ENCODE results near the gene SESTD1. TPM values are rescaled to one million over a fixed set of nuclear protein-coding genes. Genes with fewer than 3 reads are reported as not detected.

The SESTD1 gene
- total and polyA plus RNA-seq, 2 donors (not counting 1 experiment from before 2014, with no cell fraction given): 16.8 to 51.9 TPM

DNA sequence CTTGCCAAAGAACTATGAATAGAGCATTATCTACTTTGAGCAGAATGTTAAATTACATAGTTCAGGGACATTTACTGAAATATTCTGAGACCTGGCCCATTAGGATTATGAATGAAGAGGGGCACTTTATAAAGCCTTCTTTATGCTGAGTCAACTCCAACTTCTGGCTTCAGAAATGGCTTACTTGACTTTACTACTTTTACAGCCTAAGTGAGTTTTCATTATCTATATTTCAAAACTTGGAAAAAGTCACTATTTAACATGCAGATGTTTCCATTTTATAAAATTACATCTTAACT lies 37.7 kb downstream of the SESTD1 start:
- H3K4me2 ChIP-seq (ENCODE audit: extremely low read depth, insufficient read depth, low read length): no peak overlapping the region
- peaks cover 11% of the 10 kb centered on the region for H3K79me2 ChIP-seq (ENCODE audit: control insufficient read depth, insufficient read depth, low read length)
- no peak overlapping the region for H2AFZ ChIP-seq (ENCODE audit: low read length)
- no peak overlapping the region for H3K9ac ChIP-seq (ENCODE audit: insufficient read depth, low read length)
- no peak overlapping the region for H3K4me3 ChIP-seq (replicated peaks in 1 of 4; ENCODE audit: control extremely low read depth in 1 of 4, insufficient read depth in 1 of 4, low read depth in 3 of 4, low read length in 4 of 4)
- no peak for DNase-seq (ENCODE audit: low read depth in 2 of 2)
- H3K4me1 ChIP-seq (ENCODE audit: control insufficient read depth, extremely low read depth, insufficient read depth, low read length): no peaks in the 10 kb centered on the region
- no peaks in the 10 kb centered on the region for H3K9me3 ChIP-seq (ENCODE audit: control insufficient read depth, insufficient read depth, low read depth, low read length)
- H4K20me1 ChIP-seq (ENCODE audit: control insufficient read depth, extremely low read depth, insufficient read depth, low read length): no peaks in the 10 kb centered on the region
- no peaks in the 10 kb centered on the region for H3K36me3 ChIP-seq (ENCODE audit: control insufficient read depth, insufficient read depth, low read length)
- no peak overlapping the region for H3K27ac ChIP-seq (ENCODE audit: insufficient read depth, low read length)
- no peaks in the 10 kb centered on the region for H3K27me3 ChIP-seq (ENCODE audit: control insufficient read depth, insufficient read depth, low read length)
- TF ChIP-seq, protein P1, sequence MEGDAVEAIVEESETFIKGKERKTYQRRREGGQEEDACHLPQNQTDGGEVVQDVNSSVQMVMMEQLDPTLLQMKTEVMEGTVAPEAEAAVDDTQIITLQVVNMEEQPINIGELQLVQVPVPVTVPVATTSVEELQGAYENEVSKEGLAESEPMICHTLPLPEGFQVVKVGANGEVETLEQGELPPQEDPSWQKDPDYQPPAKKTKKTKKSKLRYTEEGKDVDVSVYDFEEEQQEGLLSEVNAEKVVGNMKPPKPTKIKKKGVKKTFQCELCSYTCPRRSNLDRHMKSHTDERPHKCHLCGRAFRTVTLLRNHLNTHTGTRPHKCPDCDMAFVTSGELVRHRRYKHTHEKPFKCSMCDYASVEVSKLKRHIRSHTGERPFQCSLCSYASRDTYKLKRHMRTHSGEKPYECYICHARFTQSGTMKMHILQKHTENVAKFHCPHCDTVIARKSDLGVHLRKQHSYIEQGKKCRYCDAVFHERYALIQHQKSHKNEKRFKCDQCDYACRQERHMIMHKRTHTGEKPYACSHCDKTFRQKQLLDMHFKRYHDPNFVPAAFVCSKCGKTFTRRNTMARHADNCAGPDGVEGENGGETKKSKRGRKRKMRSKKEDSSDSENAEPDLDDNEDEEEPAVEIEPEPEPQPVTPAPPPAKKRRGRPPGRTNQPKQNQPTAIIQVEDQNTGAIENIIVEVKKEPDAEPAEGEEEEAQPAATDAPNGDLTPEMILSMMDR (conservative IDR thresholded peaks at IDR 0.05 in 1 of 2, IDR thresholded peaks at IDR 0.05 in 1 of 2; ENCODE audit: low read depth in 1 of 2, low read length in 2 of 2): no peak
- TF ChIP-seq EZH2 (IDR thresholded peaks at IDR 0.05; ENCODE audit: low read length, missing control alignments): no peak

DNA sequence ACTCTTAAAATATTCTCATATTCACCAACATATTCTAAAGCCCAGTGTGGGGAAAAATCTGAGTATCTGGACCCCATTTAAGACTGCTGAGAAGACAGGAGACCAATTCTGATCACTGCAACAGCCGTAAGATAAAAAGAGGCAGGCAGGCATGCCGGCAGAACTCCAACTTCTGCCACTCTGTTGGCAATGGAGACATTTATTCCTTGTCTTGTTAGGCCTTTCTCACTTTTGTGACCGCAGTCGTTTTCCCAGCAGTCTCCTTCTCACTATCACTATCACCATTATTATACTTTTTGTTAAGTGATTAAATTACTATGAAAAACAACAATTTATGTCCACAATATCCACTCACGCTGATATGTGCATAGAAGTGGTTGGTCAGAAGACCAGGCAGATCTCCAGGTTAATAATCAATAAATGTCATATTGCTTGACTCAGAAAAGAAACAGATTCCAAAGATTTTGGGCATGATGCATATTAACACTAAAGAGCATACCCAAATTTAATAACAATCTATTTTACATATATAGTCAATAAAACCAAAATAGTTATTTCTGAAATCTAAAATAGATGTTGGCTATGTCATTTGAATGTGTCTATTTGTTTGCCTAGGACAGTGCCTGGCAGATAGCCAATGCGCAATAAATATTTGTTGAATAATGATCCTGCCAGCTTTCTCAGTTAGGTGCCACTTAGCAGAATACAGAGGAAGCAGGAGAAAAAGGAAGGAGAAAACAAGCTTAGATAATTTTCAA lies 38.2 kb downstream of the SESTD1 start:
- no peak overlapping the region for H3K9ac ChIP-seq (ENCODE audit: insufficient read depth, low read length)
- peaks cover 10% of the 10 kb centered on the region for H3K79me2 ChIP-seq (ENCODE audit: control insufficient read depth, insufficient read depth, low read length)
- H3K36me3 ChIP-seq (ENCODE audit: control insufficient read depth, insufficient read depth, low read length): no peaks in the 10 kb centered on the region
- no peak overlapping the region for H2AFZ ChIP-seq (ENCODE audit: low read length)
- no peak for TF ChIP-seq EZH2 (IDR thresholded peaks at IDR 0.05; ENCODE audit: low read length, missing control alignments)
- TF ChIP-seq, protein P1 (conservative IDR thresholded peaks at IDR 0.05 in 1 of 2, IDR thresholded peaks at IDR 0.05 in 1 of 2; ENCODE audit: low read depth in 1 of 2, low read length in 2 of 2): no peak
- no peak overlapping the region for H3K4me3 ChIP-seq (replicated peaks in 1 of 4; ENCODE audit: control extremely low read depth in 1 of 4, insufficient read depth in 1 of 4, low read depth in 3 of 4, low read length in 4 of 4)
- no peak overlapping the region for H3K27ac ChIP-seq (ENCODE audit: insufficient read depth, low read length)
- no peaks in the 10 kb centered on the region for H3K27me3 ChIP-seq (ENCODE audit: control insufficient read depth, insufficient read depth, low read length)
- no peak for DNase-seq (ENCODE audit: low read depth in 2 of 2)
- no peaks in the 10 kb centered on the region for H4K20me1 ChIP-seq (ENCODE audit: control insufficient read depth, extremely low read depth, insufficient read depth, low read length)
- no peak overlapping the region for H3K4me2 ChIP-seq (ENCODE audit: extremely low read depth, insufficient read depth, low read length)
- H3K4me1 ChIP-seq (ENCODE audit: control insufficient read depth, extremely low read depth, insufficient read depth, low read length): no peaks in the 10 kb centered on the region
- no peaks in the 10 kb centered on the region for H3K9me3 ChIP-seq (ENCODE audit: control insufficient read depth, insufficient read depth, low read depth, low read length)

DNA sequence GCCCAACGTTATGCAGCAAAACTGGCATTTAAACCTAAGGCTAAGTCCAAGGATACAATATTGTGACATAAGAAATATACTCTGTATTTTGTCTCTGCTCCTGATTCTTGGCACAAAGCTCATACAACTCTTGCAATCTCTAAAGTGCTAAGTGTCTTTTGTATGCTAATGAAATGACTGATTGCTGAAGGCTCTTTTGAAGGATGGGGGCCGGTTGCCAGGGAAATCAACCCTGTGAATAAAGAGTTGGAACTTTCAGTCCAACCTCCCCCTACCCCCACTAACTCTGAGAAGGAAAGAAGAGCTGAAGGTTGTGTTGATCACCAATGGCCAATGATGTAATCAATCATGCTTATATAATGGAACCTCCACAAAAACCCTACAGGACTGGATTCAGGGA lies 40.3 kb downstream of the SESTD1 start:
- TF ChIP-seq EZH2 (IDR thresholded peaks at IDR 0.05; ENCODE audit: low read length, missing control alignments): no peak
- TF ChIP-seq, protein P1 (conservative IDR thresholded peaks at IDR 0.05 in 1 of 2, IDR thresholded peaks at IDR 0.05 in 1 of 2; ENCODE audit: low read depth in 1 of 2, low read length in 2 of 2): no peak
- H2AFZ ChIP-seq (ENCODE audit: low read length): no peak overlapping the region
- H3K27me3 ChIP-seq (ENCODE audit: control insufficient read depth, insufficient read depth, low read length): no peaks in the 10 kb centered on the region
- no peak overlapping the region for H3K9ac ChIP-seq (ENCODE audit: insufficient read depth, low read length)
- DNase-seq (ENCODE audit: low read depth in 2 of 2): no peak
- no peaks in the 10 kb centered on the region for H3K9me3 ChIP-seq (ENCODE audit: control insufficient read depth, insufficient read depth, low read depth, low read length)
- no peaks in the 10 kb centered on the region for H3K4me1 ChIP-seq (ENCODE audit: control insufficient read depth, extremely low read depth, insufficient read depth, low read length)
- no peak overlapping the region for H3K4me3 ChIP-seq (replicated peaks in 1 of 4; ENCODE audit: control extremely low read depth in 1 of 4, insufficient read depth in 1 of 4, low read depth in 3 of 4, low read length in 4 of 4)
- no peaks in the 10 kb centered on the region for H3K36me3 ChIP-seq (ENCODE audit: control insufficient read depth, insufficient read depth, low read length)
- no peak overlapping the region for H3K27ac ChIP-seq (ENCODE audit: insufficient read depth, low read length)
- no peaks in the 10 kb centered on the region for H4K20me1 ChIP-seq (ENCODE audit: control insufficient read depth, extremely low read depth, insufficient read depth, low read length)
- H3K79me2 ChIP-seq (ENCODE audit: control insufficient read depth, insufficient read depth, low read length): peaks cover 10% of the 10 kb centered on the region
- H3K4me2 ChIP-seq (ENCODE audit: extremely low read depth, insufficient read depth, low read length): no peak overlapping the region

Measured in fibroblast of lung (primary cell).